ENCODE results near the gene ANKRD11.
"Not testable (repeated sequence)": the region's sequence is repeated elsewhere in the genome, so short reads cannot be mapped to it uniquely, and the experiment has no call there.

Gene ANKRD11

GRCh38 chr16:89404561-89404960 lies 85.8 kb downstream of the ANKRD11 start:
- Mint-ChIP-seq H3K4me3 (peak overlapping the region; percentile 60), H3K27ac (no peak overlapping the region), H3K36me3 (no peaks in the 10 kb centered on the region), H3K9me3 (no peaks in the 10 kb centered on the region), H3K27me3 (no peaks in the 10 kb centered on the region), H3K4me1 (peaks cover 78% of the 10 kb centered on the region)

GRCh38 chr16:89402962-89403361 lies 87.4 kb downstream of the ANKRD11 start:
- Mint-ChIP-seq H3K27ac (peak overlapping the region; percentile 88), H3K4me1 (peaks cover 75% of the 10 kb centered on the region), H3K36me3 (no peaks in the 10 kb centered on the region), H3K27me3 (no peaks in the 10 kb centered on the region), H3K4me3 (peak overlapping the region; percentile 60), H3K9me3 (no peaks in the 10 kb centered on the region)

GRCh38 chr16:89401641-89402445 lies 88.5 kb downstream of the ANKRD11 start:
- Mint-ChIP-seq H3K9me3 (no peaks in the 10 kb centered on the region), H3K36me3 (no peaks in the 10 kb centered on the region), H3K27me3 (no peaks in the 10 kb centered on the region), H3K4me3 (peak overlapping the region; percentile 36), H3K27ac (peak overlapping the region; percentile 88), H3K4me1 (peaks cover 65% of the 10 kb centered on the region)

GRCh38 chr16:89401205-89401604 lies 89.2 kb downstream of the ANKRD11 start:
- Mint-ChIP-seq H3K4me3 (peak overlapping the region; percentile 36), H3K36me3 (no peaks in the 10 kb centered on the region), H3K27me3 (no peaks in the 10 kb centered on the region), H3K9me3 (no peaks in the 10 kb centered on the region), H3K27ac (peak overlapping the region; percentile 75), H3K4me1 (peaks cover 65% of the 10 kb centered on the region)

- H3K9me3 Mint-ChIP-seq: no peaks in the 10 kb centered on the region
- H3K4me1 Mint-ChIP-seq: peaks cover 65% of the 10 kb centered on the region
- H3K27me3 Mint-ChIP-seq: no peaks in the 10 kb centered on the region
- H3K4me3 Mint-ChIP-seq: peak overlapping the region; percentile 26
- H3K27ac Mint-ChIP-seq: no peak overlapping the region
- H3K36me3 Mint-ChIP-seq: no peaks in the 10 kb centered on the region
These were observed 89.6 kb downstream of the ANKRD11 start for GRCh38 chr16:89400740-89401139.

DNA sequence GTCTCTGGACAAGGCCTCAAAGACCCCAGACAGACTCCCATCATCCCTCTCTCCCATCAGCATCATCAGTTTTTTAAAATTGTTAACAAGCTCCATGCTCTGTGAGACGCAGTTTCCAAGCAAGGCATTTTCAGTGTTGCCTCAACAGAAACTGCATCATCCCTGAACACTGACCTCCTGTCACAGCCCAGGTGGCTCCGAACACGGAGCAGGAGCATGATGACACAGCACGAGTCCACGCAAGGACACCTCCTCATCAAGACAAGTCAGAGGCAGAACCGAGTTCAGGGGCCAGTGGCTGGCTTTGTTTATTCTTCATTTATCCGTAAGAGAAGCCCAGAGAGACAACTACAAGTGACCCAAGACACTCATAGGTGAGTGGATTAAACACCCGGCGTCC lies 91.4 kb downstream of the ANKRD11 start:
- no peaks in the 10 kb centered on the region for H3K9me3 Mint-ChIP-seq
- no peaks in the 10 kb centered on the region for H3K27me3 Mint-ChIP-seq
- peaks cover 67% of the 10 kb centered on the region for H3K4me1 Mint-ChIP-seq
- H3K27ac Mint-ChIP-seq: peak overlapping the region; percentile 76
- no peak overlapping the region for H3K4me3 Mint-ChIP-seq
- no peaks in the 10 kb centered on the region for H3K36me3 Mint-ChIP-seq

DNA sequence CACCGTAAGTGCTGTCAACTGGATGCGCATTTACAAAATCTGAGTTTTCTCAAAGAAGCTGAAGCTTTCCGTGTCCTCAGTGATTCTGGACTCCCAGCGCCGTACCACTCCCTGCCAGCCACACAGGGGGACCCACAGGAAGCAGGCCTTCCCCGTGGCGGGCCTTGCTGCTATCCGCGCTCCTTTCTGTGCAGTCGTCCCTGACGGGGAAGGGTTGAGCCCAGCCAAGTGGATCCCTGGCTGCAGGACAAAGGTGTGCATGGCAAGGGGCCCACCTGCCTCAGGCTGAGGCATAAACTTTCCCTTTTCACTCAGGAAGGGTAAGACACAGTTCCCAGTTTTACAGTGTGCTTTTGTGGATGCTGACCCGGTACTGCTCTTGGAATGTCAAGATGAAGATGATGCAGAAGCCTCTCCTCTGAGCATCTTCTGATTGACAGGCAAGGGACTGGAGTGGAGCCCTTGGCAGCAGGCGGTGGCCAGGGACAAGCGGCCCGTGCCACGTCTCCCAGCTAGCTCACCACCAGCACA lies 93.0 kb downstream of the ANKRD11 start:
- Mint-ChIP-seq H3K9me3 (no peaks in the 10 kb centered on the region), H3K27me3 (no peaks in the 10 kb centered on the region), H3K4me1 (peaks cover 68% of the 10 kb centered on the region), H3K36me3 (no peaks in the 10 kb centered on the region), H3K4me3 (no peak overlapping the region), H3K27ac (no peak overlapping the region)

- no peak overlapping the region for H3K4me3 Mint-ChIP-seq
- no peaks in the 10 kb centered on the region for H3K9me3 Mint-ChIP-seq
- no peaks in the 10 kb centered on the region for H3K27me3 Mint-ChIP-seq
- H3K4me1 Mint-ChIP-seq: peaks cover 67% of the 10 kb centered on the region
- peak overlapping the region; percentile 72 for H3K27ac Mint-ChIP-seq
- H3K36me3 Mint-ChIP-seq: no peaks in the 10 kb centered on the region
These were observed 94.2 kb downstream of the ANKRD11 start for GRCh38 chr16:89396156-89396555.

GRCh38 chr16:89395150-89396142 lies 94.9 kb downstream of the ANKRD11 start:
- no peaks in the 10 kb centered on the region for H3K27me3 Mint-ChIP-seq
- no peaks in the 10 kb centered on the region for H3K9me3 Mint-ChIP-seq
- peaks cover under 1% of the 10 kb centered on the region for H3K36me3 Mint-ChIP-seq
- peaks cover 64% of the 10 kb centered on the region for H3K4me1 Mint-ChIP-seq
- no peak overlapping the region for H3K27ac Mint-ChIP-seq
- no peak overlapping the region for H3K4me3 Mint-ChIP-seq

GRCh38 chr16:89393738-89394406 lies 96.5 kb downstream of the ANKRD11 start:
- H3K27me3 Mint-ChIP-seq: no peaks in the 10 kb centered on the region
- peak overlapping the region; percentile 8 for H3K27ac Mint-ChIP-seq
- no peak overlapping the region for H3K4me3 Mint-ChIP-seq
- H3K4me1 Mint-ChIP-seq: peaks cover 65% of the 10 kb centered on the region
- peaks cover 6% of the 10 kb centered on the region for H3K36me3 Mint-ChIP-seq
- H3K9me3 Mint-ChIP-seq: no peaks in the 10 kb centered on the region

- Mint-ChIP-seq H3K4me3 (peak overlapping the region; percentile 16), H3K4me1 (peaks cover 67% of the 10 kb centered on the region), H3K36me3 (peaks cover 6% of the 10 kb centered on the region), H3K27me3 (no peaks in the 10 kb centered on the region), H3K9me3 (no peaks in the 10 kb centered on the region), H3K27ac (peak overlapping the region; percentile 56)
These were observed 97.3 kb downstream of the ANKRD11 start for GRCh38 chr16:89392881-89393737.

GRCh38 chr16:89390224-89390583 lies 100.2 kb downstream of the ANKRD11 start:
- not testable (repeated sequence) for H3K27me3 Mint-ChIP-seq, H3K36me3 Mint-ChIP-seq, H3K9me3 Mint-ChIP-seq, H3K4me3 Mint-ChIP-seq, H3K27ac Mint-ChIP-seq
- H3K4me1 Mint-ChIP-seq: peaks cover 75% of the 10 kb centered on the region

- peak overlapping the region; percentile 94 for H3K27ac Mint-ChIP-seq
- not testable (repeated sequence) for H3K27me3 Mint-ChIP-seq, H3K36me3 Mint-ChIP-seq
These were observed 100.7 kb downstream of the ANKRD11 start for GRCh38 chr16:89389504-89390223.

GRCh38 chr16:89388536-89388935 lies 101.8 kb downstream of the ANKRD11 start:
- Mint-ChIP-seq H3K4me3 (peak overlapping the region; percentile 52), H3K27ac (no peak overlapping the region), H3K4me1 (peaks cover 73% of the 10 kb centered on the region)

More at GRCh38 chr16:89389504-89390223, 100.7 kb downstream of the ANKRD11 start:
- H3K9me3 Mint-ChIP-seq, H3K4me3 Mint-ChIP-seq: not testable (repeated sequence)
- peaks cover 71% of the 10 kb centered on the region for H3K4me1 Mint-ChIP-seq

More at GRCh38 chr16:89388536-89388935, 101.8 kb downstream of the ANKRD11 start:
- Mint-ChIP-seq H3K27me3 (no peaks in the 10 kb centered on the region), H3K9me3 (no peaks in the 10 kb centered on the region), H3K36me3 (peaks cover 6% of the 10 kb centered on the region)
